ENCODE data around the gene FAM90A26. TPM values are rescaled to one million over a fixed set of nuclear protein-coding genes. Genes with fewer than 3 reads are reported as not detected.
"Not testable (repeated sequence)": the region's sequence is repeated elsewhere in the genome, so short reads cannot be mapped to it uniquely, and the experiment has no call there.

The FAM90A26 gene
- polyA plus RNA-seq, 10 donors: 0.13 to 0.20 TPM; not detected in 8

DNA sequence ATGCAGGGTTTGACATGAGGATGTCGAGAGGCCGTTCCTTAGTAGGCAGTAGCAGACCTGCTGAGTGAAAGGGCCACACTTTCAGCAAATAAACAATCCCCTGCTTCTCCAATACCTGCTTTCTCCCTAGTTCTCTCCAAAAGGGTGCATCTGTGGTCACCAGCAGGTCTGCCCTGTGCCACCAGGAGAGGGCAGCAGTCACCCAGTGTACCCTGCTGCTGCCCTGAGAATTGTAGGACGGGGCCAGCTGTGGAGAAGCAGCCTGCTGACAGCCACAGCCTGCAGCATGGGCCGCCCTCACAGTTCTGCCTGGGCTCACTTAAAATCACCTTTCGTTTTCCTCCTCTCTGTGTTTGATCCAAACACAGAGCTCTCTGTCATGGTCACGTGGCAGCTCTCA lies 11.8 kb upstream of the FAM90A26 start:
- DNase-seq: not testable (repeated sequence)

DNA sequence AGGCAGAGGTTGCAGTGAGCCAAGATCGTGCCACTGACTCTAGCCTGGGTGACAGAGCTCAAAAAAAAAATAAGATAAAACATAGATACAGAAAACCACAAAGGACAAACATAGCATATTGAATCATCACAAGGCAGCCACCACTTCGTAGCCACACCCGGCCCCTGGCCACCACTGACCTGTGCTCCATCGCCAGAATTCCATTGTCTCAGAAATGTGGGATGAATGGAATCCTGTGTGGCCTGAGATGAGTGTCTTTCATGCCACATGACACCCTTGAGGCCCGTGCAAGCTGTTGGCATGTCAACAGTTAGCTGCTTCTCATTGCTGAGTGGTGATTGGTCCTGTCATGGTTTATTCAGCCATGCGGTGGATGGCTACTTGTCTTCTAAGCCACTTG lies 10.2 kb upstream of the FAM90A26 start:
- DNase-seq: not testable (repeated sequence)

DNA sequence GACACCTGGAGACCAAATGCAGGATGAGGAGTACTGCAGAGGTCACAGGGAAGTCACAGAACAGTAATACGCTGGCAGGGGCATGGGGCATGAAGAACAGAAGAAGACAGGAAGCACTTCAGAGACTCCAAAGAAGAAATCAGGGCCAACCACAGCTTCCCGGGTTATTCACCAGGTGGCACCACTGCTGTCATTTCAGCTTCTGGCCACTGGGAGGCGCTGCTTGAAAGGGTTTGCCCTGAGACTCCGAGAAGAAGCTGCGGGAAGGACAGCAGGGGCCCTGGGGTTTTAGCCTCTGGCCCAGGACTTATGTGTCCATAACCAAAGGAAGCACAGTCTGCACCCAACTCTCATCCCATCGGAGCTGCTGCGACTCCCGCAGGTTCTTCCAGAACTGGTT lies 4.2 kb upstream of the FAM90A26 start:
- not testable (repeated sequence) for DNase-seq

DNA sequence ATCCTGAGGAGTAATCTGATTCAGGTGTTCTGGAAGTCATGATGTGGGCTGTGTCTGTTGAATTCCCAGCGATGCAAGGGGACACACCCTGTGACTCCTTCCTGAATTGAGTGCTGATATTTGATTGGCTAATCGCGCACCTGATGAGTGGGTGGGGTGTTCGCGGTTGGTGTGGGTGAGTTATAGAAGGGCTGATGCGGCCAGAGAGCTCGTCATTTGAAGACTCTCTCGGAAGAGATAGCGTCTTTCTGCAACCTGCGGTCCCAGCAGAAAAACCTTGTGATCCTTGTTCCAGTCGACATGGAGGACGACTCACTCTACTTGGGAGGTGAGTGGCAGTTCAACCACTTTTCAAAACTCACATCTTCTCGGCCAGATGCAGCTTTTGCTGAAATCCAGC lies 40.1 kb downstream of the FAM90A26 start, which contains the start of gene USP17L10:
TSS of gene USP17L10 (plus strand) at position 301 of the 400 bp plus-strand sequence. CDS start at position 301, 0 bp downstream.
- DNase-seq: not testable (repeated sequence)

DNA sequence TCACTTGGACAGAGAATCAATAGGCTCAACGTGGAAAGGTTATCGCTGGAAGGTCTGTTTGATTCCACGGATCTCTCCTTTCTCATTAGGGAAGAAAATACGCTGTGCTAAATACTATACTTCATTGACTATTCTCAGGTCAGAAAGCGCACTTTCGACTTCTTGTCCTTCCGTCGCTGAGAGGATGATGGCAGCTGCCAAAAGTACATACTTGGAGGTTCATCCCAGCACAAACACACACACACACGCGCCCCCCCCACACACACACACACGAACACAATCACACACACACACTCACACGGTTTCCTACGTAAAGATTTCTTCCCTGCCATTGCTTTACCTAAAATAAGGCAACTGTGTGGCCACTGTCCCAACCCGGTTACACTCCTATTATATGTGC lies 44.5 kb downstream of the FAM90A26 start:
- DNase-seq: not testable (repeated sequence)

DNA sequence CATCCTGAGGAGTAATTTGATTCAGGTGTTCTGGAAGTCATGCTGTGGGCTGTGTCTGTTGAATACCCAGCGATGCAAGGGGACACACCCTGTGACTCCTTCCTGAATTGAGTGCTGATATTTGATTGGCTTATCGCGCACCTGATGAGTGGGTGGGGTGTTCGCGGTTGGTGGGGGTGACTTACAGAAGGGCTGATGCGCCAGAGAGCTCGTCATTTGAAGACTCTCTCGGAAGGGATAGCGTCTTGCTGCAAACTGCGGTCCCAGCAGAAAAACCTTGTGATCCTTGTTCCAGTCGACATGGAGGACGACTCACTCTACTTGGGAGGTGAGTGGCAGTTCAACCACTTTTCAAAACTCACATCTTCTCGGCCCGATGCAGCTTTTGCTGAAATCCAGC lies 44.9 kb downstream of the FAM90A26 start, which contains the start of gene USP17L11:
TSS of gene USP17L11 (plus strand) at position 301 of the 400 bp plus-strand sequence. CDS start at position 301, 0 bp downstream.
- not testable (repeated sequence) for DNase-seq

DNA sequence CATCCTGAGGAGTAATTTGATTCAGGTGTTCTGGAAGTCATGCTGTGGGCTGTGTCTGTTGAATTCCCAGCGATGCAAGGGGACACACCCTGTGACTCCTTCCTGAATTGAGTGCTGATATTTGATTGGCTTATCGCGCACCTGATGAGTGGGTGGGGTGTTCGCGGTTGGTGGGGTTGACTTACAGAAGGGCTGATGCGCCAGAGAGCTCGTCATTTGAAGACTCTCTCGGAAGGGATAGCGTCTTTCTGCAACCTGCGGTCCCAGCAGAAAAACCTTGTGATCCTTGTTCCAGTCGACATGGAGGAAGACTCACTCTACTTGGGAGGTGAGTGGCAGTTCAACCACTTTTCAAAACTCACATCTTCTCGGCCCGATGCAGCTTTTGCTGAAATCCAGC lies 49.6 kb downstream of the FAM90A26 start, which contains the start of gene USP17L12:
TSS of gene USP17L12 (plus strand) at position 301 of the 400 bp plus-strand sequence. CDS start at position 301, 0 bp downstream.
- DNase-seq: not testable (repeated sequence)

DNA sequence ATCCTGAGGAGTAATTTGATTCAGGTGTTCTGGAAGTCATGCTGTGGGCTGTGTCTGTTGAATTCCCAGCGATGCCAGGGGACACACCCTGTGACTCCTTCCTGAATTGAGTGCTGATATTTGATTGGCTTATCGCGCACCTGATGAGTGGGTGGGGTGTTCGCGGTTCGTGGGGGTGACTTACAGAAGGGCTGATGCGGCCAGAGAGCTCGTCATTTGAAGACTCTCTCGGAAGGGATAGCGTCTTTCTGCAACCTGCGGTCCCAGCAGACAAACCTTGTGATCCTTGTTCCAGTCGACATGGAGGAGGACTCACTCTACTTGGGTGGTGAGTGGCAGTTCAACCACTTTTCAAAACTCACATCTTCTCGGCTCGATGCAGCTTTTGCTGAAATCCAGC lies 54.4 kb downstream of the FAM90A26 start, which contains the start of gene USP17L13:
TSS of gene USP17L13 (plus strand) at position 301 of the 400 bp plus-strand sequence. CDS start at position 301, 0 bp downstream.
- DNase-seq: not testable (repeated sequence)

Other genes starting within 250 kb of the FAM90A26 start
- gene USP17L10, start 40.2 kb downstream of the FAM90A26 start, polyA plus RNA-seq (ENCODE audit: insufficient read length in 10 of 10): not detected
- gene USP17L11, start 45.0 kb downstream of the FAM90A26 start, polyA plus RNA-seq (ENCODE audit: insufficient read length in 10 of 10): not detected
- not detected for gene USP17L12, start 49.7 kb downstream of the FAM90A26 start, polyA plus RNA-seq (ENCODE audit: insufficient read length in 10 of 10)
- gene USP17L13, start 54.5 kb downstream of the FAM90A26 start, polyA plus RNA-seq (ENCODE audit: insufficient read length in 10 of 10): not detected
- not detected for gene USP17L15, start 64.0 kb downstream of the FAM90A26 start, polyA plus RNA-seq (ENCODE audit: insufficient read length in 10 of 10)
- gene USP17L17, start 73.5 kb downstream of the FAM90A26 start, polyA plus RNA-seq (ENCODE audit: insufficient read length in 10 of 10): not detected
- gene USP17L18, start 78.2 kb downstream of the FAM90A26 start, polyA plus RNA-seq (ENCODE audit: insufficient read length in 10 of 10): not detected
- not detected for gene USP17L19, start 83.0 kb downstream of the FAM90A26 start, polyA plus RNA-seq (ENCODE audit: insufficient read length in 10 of 10)
- gene USP17L20, start 87.7 kb downstream of the FAM90A26 start, polyA plus RNA-seq (ENCODE audit: insufficient read length in 10 of 10): not detected
- gene USP17L21, start 92.5 kb downstream of the FAM90A26 start, polyA plus RNA-seq (ENCODE audit: insufficient read length in 10 of 10): not detected
- gene USP17L22, start 97.2 kb downstream of the FAM90A26 start, polyA plus RNA-seq (ENCODE audit: insufficient read length in 10 of 10): not detected
- gene USP17L24, start 154.8 kb downstream of the FAM90A26 start, polyA plus RNA-seq (ENCODE audit: insufficient read length in 10 of 10): not detected
- not detected for gene USP17L25, start 159.5 kb downstream of the FAM90A26 start, polyA plus RNA-seq (ENCODE audit: insufficient read length in 10 of 10)
- gene USP17L26, start 164.2 kb downstream of the FAM90A26 start, polyA plus RNA-seq (ENCODE audit: insufficient read length in 10 of 10): not detected
- gene USP17L5, start 169.0 kb downstream of the FAM90A26 start, polyA plus RNA-seq (ENCODE audit: insufficient read length in 10 of 10): not detected
- gene USP17L27, start 173.7 kb downstream of the FAM90A26 start, polyA plus RNA-seq (ENCODE audit: insufficient read length in 10 of 10): not detected
- gene USP17L28, start 178.5 kb downstream of the FAM90A26 start, polyA plus RNA-seq (ENCODE audit: insufficient read length in 10 of 10): not detected
- gene USP17L29, start 183.2 kb downstream of the FAM90A26 start, polyA plus RNA-seq (ENCODE audit: insufficient read length in 10 of 10): not detected
- not detected for gene USP17L30, start 192.7 kb downstream of the FAM90A26 start, polyA plus RNA-seq (ENCODE audit: insufficient read length in 10 of 10)